ENCODE measurements around the gene SEMA5A.

SEMA5A gene

DNA sequence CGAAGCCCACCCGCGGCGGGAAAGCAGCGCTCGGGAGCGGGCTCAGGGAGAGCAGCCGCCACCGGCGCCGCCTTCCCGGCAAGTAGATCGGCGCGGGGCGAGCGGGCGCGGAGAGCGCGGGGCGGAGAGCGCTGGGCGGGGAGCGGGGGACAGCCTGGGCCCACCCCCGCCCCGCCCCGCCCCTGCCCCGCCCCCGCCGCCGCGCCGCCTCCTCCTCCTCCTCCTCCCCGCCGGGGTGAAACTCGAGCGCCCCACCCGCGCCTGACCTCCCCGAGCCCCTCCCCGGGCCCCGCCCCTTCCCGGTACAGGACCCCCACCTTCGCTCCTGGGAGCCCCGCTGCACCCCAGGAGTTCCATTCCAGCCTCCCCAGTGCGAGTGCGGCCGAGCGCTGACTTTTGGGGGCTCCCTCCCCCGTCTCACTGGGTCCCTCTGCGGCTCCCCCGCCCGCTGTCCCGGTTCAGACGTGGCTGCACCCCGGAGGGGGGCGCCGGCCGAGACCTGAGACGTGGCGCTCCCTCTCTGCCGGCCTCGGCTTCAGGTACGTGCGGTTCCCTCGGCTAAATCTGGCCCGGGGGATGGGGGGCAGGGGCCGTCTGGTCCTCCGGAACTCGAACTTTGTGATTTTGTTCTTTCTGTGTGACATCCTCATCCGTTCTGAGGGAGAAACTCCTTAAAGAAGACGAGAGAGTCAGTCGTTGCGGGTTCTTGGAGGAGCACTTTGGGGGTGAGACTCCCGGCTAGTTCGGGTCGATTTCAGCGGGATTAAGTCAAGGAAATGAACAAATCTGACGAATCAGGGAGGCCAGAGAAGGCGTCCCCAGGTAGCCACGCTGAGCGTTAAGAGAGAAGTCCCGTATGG is at the start of gene SEMA5A:
SEMA5A (minus strand) TSS at position 84 of the 860 bp plus-strand sequence. CDS start 166,129 bp downstream, outside the sequence.
- Mint-ChIP-seq H3K27ac (no peak within 1 kb of the TSS), H3K4me1 (ENCODE audit: low read depth) (no peaks in the 10 kb centered on the region), H3K27me3 (ENCODE audit: low read depth) (peaks cover 38% of the 10 kb centered on the region), H3K36me3 (ENCODE audit: low read depth) (no peaks in the 10 kb centered on the region), H3K9me3 (no peaks in the 10 kb centered on the region), H3K4me3 (no peak within 1 kb of the TSS)

DNA sequence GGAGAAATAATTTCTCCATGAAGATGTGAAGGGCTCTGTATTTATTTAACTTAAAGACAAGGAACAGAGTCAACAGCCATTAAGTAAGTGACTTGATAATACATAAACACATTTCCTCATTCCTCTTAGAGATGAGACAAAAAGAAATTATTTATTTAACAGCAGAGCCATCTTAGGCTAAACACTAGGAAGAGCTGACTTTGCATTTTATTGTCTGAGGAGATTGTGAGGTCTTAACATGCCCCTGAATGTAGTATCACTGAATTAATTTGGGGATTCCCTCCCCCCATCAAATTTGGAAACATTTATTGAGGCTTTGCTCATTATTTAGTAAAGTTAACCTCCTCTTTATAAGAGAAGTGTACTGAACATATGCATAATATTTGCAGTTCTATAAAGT is 49.0 kb upstream of the SEMA5A start:
- no peaks in the 10 kb centered on the region for H3K4me1 Mint-ChIP-seq (ENCODE audit: low read depth)
- no peak overlapping the region for H3K4me3 Mint-ChIP-seq
- no peaks in the 10 kb centered on the region for H3K9me3 Mint-ChIP-seq
- no peaks in the 10 kb centered on the region for H3K27me3 Mint-ChIP-seq (ENCODE audit: low read depth)
- H3K27ac Mint-ChIP-seq: no peak overlapping the region
- H3K36me3 Mint-ChIP-seq (ENCODE audit: low read depth): no peaks in the 10 kb centered on the region

- no peaks in the 10 kb centered on the region for H3K9me3 Mint-ChIP-seq
- H3K27me3 Mint-ChIP-seq (ENCODE audit: low read depth): no peaks in the 10 kb centered on the region
- no peak overlapping the region for H3K27ac Mint-ChIP-seq
Observed at GRCh38 chr5:9589049-9589835, 43.4 kb upstream of the SEMA5A start.

GRCh38 chr5:9588254-9588653 is 42.4 kb upstream of the SEMA5A start:
- Mint-ChIP-seq H3K4me1 (ENCODE audit: low read depth) (no peaks in the 10 kb centered on the region), H3K27me3 (ENCODE audit: low read depth) (no peaks in the 10 kb centered on the region), H3K9me3 (no peaks in the 10 kb centered on the region), H3K36me3 (ENCODE audit: low read depth) (no peaks in the 10 kb centered on the region), H3K4me3 (no peak overlapping the region), H3K27ac (no peak overlapping the region)

More at GRCh38 chr5:9589049-9589835, 43.4 kb upstream of the SEMA5A start:
- Mint-ChIP-seq H3K4me1 (ENCODE audit: low read depth) (no peaks in the 10 kb centered on the region), H3K36me3 (ENCODE audit: low read depth) (no peaks in the 10 kb centered on the region), H3K4me3 (no peak overlapping the region)

DNA sequence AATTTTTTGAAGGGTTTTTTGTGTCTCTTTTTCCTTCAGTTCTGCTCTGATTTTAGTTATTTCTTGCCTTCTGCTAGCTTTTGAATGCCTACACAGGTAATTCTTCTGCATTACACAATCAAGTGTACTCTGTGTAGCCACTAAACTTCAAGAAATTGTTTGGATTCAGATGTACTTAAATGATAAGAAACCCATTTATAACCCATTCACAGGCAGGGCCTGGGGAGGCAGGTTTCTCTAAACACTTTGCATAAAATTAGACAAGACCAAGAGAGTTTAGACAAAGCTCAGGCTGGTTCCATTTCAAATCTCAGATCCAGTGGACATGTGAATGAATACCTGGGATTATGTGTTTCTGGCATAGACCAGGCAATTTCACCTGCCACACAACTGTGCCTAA is 41.3 kb upstream of the SEMA5A start:
- Mint-ChIP-seq H3K4me1 (ENCODE audit: low read depth) (no peaks in the 10 kb centered on the region), H3K9me3 (no peaks in the 10 kb centered on the region), H3K27ac (no peak overlapping the region), H3K36me3 (ENCODE audit: low read depth) (no peaks in the 10 kb centered on the region), H3K27me3 (ENCODE audit: low read depth) (no peaks in the 10 kb centered on the region), H3K4me3 (no peak overlapping the region)

GRCh38 chr5:9582406-9582805 is 36.5 kb upstream of the SEMA5A start:
- no peaks in the 10 kb centered on the region for H3K27me3 Mint-ChIP-seq (ENCODE audit: low read depth)
- H3K27ac Mint-ChIP-seq: no peak overlapping the region
- H3K9me3 Mint-ChIP-seq: peaks cover 3% of the 10 kb centered on the region
- no peaks in the 10 kb centered on the region for H3K4me1 Mint-ChIP-seq (ENCODE audit: low read depth)
- H3K4me3 Mint-ChIP-seq: no peak overlapping the region
- H3K36me3 Mint-ChIP-seq (ENCODE audit: low read depth): no peaks in the 10 kb centered on the region

DNA sequence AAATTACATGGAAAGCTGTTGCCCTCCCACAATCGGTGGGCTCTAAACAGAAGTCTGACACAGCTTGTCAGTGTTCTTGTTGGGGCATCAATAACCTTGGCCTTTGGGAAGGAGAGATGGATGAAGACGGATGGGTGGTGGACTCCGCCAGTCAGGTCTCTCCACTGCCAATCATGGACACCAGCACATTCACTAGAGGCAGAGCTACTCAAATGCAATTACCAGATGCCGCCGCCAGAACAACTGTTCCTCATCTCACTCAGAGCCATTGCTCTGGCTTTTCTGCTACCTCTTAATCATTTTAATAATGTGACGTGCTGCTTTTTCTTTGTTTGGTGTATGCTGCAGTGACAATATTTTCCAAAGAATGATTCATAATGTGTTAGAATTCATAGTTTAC is 27.9 kb upstream of the SEMA5A start:
- peaks cover 4% of the 10 kb centered on the region for H3K9me3 Mint-ChIP-seq
- H3K27me3 Mint-ChIP-seq (ENCODE audit: low read depth): no peaks in the 10 kb centered on the region
- no peak overlapping the region for H3K4me3 Mint-ChIP-seq
- H3K4me1 Mint-ChIP-seq (ENCODE audit: low read depth): no peaks in the 10 kb centered on the region
- no peak overlapping the region for H3K27ac Mint-ChIP-seq
- no peaks in the 10 kb centered on the region for H3K36me3 Mint-ChIP-seq (ENCODE audit: low read depth)

DNA sequence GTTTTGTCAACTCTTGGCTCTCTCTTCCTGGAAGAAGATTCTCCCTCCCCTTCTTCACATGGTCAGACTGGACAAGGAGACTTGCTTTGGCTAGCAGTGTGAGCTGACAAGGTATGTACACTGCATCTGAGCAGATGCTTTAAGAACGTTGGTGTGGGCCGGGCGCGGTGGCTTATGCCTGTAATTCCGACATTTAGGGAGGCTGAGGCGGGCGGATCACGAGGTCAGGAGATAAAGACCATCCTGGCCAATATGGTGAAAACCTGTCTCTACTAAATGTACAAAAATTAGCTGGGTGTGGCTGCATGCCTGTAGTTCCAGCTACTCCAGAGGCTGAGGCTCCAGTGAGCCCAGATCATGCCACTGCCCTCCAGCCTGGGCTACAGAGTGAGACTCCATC is 26.4 kb upstream of the SEMA5A start:
- Mint-ChIP-seq H3K27me3 (ENCODE audit: low read depth) (no peaks in the 10 kb centered on the region), H3K4me3 (no peak overlapping the region), H3K4me1 (ENCODE audit: low read depth) (no peaks in the 10 kb centered on the region), H3K27ac (no peak overlapping the region), H3K9me3 (peaks cover 2% of the 10 kb centered on the region), H3K36me3 (ENCODE audit: low read depth) (no peaks in the 10 kb centered on the region)

- Mint-ChIP-seq H3K9me3 (peaks cover 2% of the 10 kb centered on the region), H3K27me3 (ENCODE audit: low read depth) (no peaks in the 10 kb centered on the region), H3K4me3 (no peak overlapping the region), H3K27ac (no peak overlapping the region), H3K4me1 (ENCODE audit: low read depth) (no peaks in the 10 kb centered on the region), H3K36me3 (ENCODE audit: low read depth) (no peaks in the 10 kb centered on the region)
Observed at GRCh38 chr5:9570876-9571275, 25.0 kb upstream of the SEMA5A start.

DNA sequence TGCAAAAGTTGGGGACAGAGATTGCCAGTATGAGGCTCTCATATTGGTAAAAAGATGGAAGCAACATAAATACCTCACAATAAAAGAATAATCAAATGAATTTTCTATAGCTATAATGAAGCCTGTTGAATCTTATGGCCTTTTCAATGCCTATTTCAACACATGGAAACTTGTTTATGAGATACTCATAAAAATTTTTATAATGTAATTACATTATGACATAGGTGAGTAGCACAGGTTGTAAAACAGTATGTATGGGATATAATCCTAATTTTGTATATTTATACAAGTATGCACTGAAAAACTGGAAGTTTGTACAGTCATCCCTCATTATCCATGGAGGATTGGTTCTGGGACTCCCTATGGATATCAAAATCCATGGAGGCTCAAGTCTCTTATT is 21.2 kb upstream of the SEMA5A start:
- no peaks in the 10 kb centered on the region for H3K9me3 Mint-ChIP-seq
- H3K4me3 Mint-ChIP-seq: no peak overlapping the region
- no peaks in the 10 kb centered on the region for H3K36me3 Mint-ChIP-seq (ENCODE audit: low read depth)

DNA sequence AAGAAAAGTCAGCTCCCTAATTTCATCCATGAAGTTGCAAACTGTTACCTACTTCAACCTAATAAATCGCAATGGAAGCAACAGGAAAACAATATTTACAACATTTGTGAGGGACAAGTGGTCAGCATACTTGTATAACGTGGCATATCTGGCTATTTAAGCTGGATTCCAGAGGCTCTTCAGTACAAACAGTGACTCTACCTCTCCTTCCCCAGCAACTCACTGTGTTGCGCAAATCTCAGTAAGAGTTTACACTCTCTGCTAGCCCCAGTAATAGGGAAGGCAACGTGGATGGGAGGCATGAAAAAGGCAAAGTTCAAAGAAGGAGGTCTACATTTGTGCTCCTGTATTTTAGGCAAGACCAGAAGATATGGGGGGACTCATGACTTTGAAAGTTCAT is 18.9 kb upstream of the SEMA5A start:
- no peaks in the 10 kb centered on the region for H3K4me1 Mint-ChIP-seq (ENCODE audit: low read depth)
- H3K27ac Mint-ChIP-seq: no peak overlapping the region
- no peaks in the 10 kb centered on the region for H3K27me3 Mint-ChIP-seq (ENCODE audit: low read depth)
- no peak overlapping the region for H3K4me3 Mint-ChIP-seq
- H3K36me3 Mint-ChIP-seq (ENCODE audit: low read depth): no peaks in the 10 kb centered on the region
- no peaks in the 10 kb centered on the region for H3K9me3 Mint-ChIP-seq

More for the DNA sequence above, 21.2 kb upstream of the SEMA5A start:
- Mint-ChIP-seq H3K27me3 (ENCODE audit: low read depth) (no peaks in the 10 kb centered on the region), H3K4me1 (ENCODE audit: low read depth) (no peaks in the 10 kb centered on the region), H3K27ac (no peak overlapping the region)

- Mint-ChIP-seq H3K27ac (no peak overlapping the region), H3K4me1 (ENCODE audit: low read depth) (no peaks in the 10 kb centered on the region), H3K9me3 (no peaks in the 10 kb centered on the region), H3K36me3 (ENCODE audit: low read depth) (no peaks in the 10 kb centered on the region), H3K27me3 (ENCODE audit: low read depth) (no peaks in the 10 kb centered on the region), H3K4me3 (no peak overlapping the region)
Observed at GRCh38 chr5:9562141-9562540, 16.3 kb upstream of the SEMA5A start.

DNA sequence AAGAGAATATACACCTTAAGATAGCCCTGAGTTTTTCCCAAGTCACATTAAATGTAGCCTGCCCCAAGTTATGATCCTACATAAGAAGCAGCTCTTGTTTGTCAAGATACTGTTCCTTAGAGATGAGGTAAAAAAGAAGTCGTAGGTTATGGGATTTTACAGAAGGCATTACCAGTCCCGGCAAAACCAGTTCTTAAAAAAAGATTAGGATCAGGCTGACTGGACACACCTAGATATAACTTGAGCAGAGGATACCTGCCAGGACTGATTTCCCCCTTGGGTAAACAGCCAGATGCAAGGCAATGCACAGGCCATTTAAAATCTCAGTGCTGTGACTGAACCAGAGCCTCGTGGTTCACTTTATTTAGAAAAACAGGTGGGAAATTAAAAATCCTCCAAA is 14.1 kb upstream of the SEMA5A start:
- H3K27me3 Mint-ChIP-seq (ENCODE audit: low read depth): no peaks in the 10 kb centered on the region
- H3K36me3 Mint-ChIP-seq (ENCODE audit: low read depth): no peaks in the 10 kb centered on the region
- H3K9me3 Mint-ChIP-seq: no peaks in the 10 kb centered on the region
- H3K4me3 Mint-ChIP-seq: no peak overlapping the region
- no peaks in the 10 kb centered on the region for H3K4me1 Mint-ChIP-seq (ENCODE audit: low read depth)
- H3K27ac Mint-ChIP-seq: no peak overlapping the region

DNA sequence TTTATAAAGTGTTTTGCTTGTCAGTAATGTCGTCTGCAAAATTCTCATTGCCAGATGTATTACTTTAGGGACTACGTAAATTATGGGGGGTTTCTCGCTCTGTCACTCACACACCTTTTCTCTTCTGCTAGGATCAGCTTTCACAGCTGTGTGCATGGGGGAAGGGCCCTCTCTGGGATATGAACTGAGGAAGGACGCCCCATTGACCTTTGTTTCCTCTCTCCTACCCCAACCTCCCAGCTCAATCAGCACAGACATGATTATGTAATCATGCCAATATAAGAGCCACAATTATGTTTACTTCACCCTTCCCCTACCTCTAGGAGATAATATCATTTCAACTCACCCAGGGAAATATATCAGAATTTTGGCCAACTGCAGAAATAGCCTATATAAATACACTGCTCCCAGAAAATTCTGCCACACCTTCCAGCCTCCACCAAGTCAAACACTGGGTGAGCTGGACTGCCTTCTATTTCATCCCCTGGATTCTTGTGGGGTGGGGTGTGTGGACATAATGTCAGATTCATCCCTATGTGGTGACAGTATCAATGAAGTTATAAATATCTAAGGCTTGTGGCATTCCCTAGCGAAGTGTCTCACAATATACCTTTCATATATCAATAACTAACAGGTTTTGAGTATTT is 12.6 kb upstream of the SEMA5A start:
- Mint-ChIP-seq H3K4me1 (ENCODE audit: low read depth) (no peaks in the 10 kb centered on the region), H3K9me3 (no peaks in the 10 kb centered on the region), H3K36me3 (ENCODE audit: low read depth) (no peaks in the 10 kb centered on the region), H3K27me3 (ENCODE audit: low read depth) (no peaks in the 10 kb centered on the region), H3K4me3 (no peak overlapping the region), H3K27ac (no peak overlapping the region)

GRCh38 chr5:9557696-9558095 is 11.8 kb upstream of the SEMA5A start:
- Mint-ChIP-seq H3K27ac (no peak overlapping the region), H3K4me1 (ENCODE audit: low read depth) (no peaks in the 10 kb centered on the region), H3K27me3 (ENCODE audit: low read depth) (no peaks in the 10 kb centered on the region), H3K4me3 (no peak overlapping the region), H3K36me3 (ENCODE audit: low read depth) (no peaks in the 10 kb centered on the region), H3K9me3 (no peaks in the 10 kb centered on the region)
